DND-41 (cell line): Measurements from ENCODE around the gene CYTH3.

Experiments
- CTCF ChIP-seq: IDR thresholded peaks from 2 replicates; pipeline ENCODE4 v1.5.1; 2012; ENCODE audit warnings: borderline replicate concordance, low read length, moderate library complexity, mild to moderate bottlenecking; ENCODE audit not compliant: poor library complexity, severe bottlenecking; ENCODE audit errors: extremely low read depth
- EZH2 ChIP-seq: IDR thresholded peaks from 3 replicates; pipeline ENCODE4 v1.6.1; 2012; ENCODE audit warnings: borderline replicate concordance, low read depth, mild to moderate bottlenecking, moderate library complexity, low read length, inconsistent platforms; ENCODE audit not compliant: severe bottlenecking

DNA sequence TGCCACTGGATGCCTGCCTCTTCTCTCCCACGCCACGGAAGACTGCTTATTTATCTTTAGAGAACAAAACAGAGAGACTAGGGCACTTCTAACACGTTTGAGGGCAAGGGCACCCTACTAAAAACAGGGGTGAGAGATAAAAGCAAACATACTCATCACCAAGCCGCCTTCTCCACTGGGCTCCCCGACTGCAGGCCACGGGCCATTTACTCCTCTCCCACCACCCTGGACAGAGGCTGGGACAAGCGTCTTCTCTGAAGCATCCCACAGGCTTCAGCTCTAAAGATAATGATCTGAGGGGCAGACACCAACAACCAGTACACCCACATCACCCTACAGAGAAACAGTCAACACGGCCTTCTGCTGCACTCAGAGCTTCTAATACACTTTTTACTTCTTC is 78.7 kb downstream of the CYTH3 start:
- TF ChIP-seq CTCF (no peak), EZH2 (no peak)
